ENCODE data around the gene NF2. TPM values are rescaled to one million over a fixed set of nuclear protein-coding genes. Genes with fewer than 3 reads are reported as not detected.

NF2 gene
- total RNA-seq, 1 donor from 2014 or later, result 140 TPM

DNA sequence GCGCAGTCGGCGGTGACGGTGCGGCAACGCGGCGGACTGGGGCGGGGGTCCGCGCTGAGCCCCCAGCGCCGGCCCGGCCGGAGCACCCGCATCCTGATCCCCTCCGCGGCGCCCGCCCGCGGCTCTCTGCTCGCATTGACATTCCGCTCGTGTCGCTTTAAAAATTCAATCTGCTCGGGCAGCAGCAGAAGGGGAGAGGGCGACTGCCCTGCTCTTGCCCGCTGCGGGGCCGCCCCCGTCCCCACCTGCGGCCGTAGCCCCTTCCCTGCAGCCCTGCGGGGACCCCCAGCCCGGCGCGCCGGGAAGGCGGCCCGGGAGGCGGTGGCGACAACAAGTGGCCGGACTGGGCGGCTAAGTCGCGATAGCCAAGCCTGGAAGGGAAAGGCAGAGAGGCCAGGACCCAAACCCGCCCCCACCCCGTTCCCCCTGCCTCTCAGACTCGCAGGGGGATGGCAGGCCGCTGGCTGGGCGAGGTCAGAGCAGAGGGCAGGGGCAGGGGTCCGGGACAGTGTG is 117.4 kb downstream of the NF2 start:
- TF ChIP-seq, protein P1, sequence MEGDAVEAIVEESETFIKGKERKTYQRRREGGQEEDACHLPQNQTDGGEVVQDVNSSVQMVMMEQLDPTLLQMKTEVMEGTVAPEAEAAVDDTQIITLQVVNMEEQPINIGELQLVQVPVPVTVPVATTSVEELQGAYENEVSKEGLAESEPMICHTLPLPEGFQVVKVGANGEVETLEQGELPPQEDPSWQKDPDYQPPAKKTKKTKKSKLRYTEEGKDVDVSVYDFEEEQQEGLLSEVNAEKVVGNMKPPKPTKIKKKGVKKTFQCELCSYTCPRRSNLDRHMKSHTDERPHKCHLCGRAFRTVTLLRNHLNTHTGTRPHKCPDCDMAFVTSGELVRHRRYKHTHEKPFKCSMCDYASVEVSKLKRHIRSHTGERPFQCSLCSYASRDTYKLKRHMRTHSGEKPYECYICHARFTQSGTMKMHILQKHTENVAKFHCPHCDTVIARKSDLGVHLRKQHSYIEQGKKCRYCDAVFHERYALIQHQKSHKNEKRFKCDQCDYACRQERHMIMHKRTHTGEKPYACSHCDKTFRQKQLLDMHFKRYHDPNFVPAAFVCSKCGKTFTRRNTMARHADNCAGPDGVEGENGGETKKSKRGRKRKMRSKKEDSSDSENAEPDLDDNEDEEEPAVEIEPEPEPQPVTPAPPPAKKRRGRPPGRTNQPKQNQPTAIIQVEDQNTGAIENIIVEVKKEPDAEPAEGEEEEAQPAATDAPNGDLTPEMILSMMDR (conservative IDR thresholded peaks at IDR 0.05; ENCODE audit: low read depth, low read length), result no peak
- no peak overlapping the region for H3K4me3 ChIP-seq (ENCODE audit: low read depth, low read length)
- no peak for DNase-seq (ENCODE audit: low read depth)

DNA sequence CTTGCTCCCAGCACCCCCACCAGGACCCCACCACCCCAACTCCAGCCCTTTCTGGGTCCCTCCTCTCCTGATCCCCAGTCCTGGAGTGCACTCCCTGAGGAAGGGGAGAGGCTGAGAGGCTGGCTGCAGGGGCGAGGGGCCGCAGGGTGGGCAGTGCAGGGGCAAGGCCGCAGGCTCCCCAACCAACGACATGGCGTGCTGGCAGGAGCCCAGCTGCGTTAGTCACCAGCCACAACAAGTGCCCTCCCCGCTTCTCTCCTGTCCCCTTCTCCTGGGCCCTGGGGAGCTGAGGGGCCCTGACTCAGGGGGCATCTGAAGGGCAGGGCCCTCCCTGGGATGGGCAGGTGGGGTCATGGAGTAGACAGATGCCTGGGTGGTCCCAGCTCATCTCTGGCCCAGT is 118.7 kb downstream of the NF2 start:
- no peak overlapping the region for H3K4me3 ChIP-seq (ENCODE audit: low read depth, low read length)
- TF ChIP-seq, protein P1 (conservative IDR thresholded peaks at IDR 0.05; ENCODE audit: low read depth, low read length), result no peak
- no peak for DNase-seq (ENCODE audit: low read depth)

DNA sequence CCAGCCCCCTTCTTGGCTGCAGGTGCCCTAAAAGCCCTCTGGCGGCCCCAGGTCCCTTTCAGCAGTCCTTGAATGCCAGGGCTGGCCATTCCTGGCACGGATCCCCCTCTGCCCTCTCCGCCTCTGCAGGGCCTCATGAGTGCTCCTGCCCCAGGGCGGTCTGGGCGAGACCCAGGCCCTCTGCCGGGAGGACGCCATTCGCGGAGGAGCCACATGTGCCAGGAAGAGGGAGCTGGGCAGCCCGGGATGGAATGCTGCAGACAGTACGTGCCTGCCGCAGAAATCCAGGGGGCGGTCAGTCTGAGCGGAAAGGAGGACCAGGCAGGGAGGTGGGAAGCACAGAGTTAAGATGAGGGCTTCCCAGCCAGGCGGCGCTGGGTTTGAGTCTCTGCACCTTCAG is 119.2 kb downstream of the NF2 start:
- no peak for DNase-seq (ENCODE audit: low read depth)
- no peak overlapping the region for H3K4me3 ChIP-seq (ENCODE audit: low read depth, low read length)
- TF ChIP-seq, protein P1 (conservative IDR thresholded peaks at IDR 0.05; ENCODE audit: low read depth, low read length), result no peak

DNA sequence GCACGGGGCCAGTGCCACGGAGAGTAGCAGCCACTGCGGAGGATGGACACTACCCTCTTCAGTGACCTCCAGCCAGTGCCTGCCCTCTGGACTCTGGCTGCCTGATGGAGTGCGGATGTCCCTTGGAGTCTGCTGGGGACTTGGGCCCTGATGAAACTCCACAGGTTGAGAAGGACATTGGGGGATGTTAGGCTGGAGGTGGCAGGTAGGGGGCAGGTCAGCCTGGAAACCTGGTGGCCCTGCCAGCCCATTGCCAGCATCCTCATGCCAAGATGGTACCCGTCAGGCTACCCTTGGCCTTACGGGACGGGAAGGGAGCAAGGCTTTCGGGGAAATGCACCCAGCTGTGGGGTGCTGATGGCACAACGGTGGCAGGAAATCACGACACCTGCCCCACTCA is 120.3 kb downstream of the NF2 start:
- no peak overlapping the region for H3K4me3 ChIP-seq (ENCODE audit: low read depth, low read length)
- TF ChIP-seq, protein P1 (conservative IDR thresholded peaks at IDR 0.05; ENCODE audit: low read depth, low read length), result no peak
- DNase-seq (ENCODE audit: low read depth), result no peak

DNA sequence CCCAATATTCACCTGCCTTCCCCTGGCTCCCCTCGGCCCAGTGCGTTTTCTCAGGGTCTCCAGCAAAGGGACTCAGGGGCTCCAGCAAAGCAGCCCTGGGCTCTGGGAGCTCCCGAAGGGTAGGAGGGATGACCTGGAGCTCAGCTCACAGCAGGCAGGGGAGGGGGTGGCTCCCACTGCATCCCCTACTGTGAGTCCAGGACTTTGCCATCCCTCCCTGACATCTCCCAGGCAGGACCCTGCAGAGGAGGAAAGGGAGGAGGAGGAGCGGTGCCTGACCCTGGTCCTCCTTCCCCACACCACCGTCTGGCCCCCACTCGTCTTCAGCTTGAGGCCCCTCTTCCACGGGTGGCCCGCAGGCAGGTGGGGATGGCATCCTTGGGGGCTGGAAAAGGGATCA is 121.4 kb downstream of the NF2 start:
- TF ChIP-seq, protein P1 (conservative IDR thresholded peaks at IDR 0.05; ENCODE audit: low read depth, low read length), result no peak
- H3K4me3 ChIP-seq (ENCODE audit: low read depth, low read length), result no peak overlapping the region
- no peak for DNase-seq (ENCODE audit: low read depth)

DNA sequence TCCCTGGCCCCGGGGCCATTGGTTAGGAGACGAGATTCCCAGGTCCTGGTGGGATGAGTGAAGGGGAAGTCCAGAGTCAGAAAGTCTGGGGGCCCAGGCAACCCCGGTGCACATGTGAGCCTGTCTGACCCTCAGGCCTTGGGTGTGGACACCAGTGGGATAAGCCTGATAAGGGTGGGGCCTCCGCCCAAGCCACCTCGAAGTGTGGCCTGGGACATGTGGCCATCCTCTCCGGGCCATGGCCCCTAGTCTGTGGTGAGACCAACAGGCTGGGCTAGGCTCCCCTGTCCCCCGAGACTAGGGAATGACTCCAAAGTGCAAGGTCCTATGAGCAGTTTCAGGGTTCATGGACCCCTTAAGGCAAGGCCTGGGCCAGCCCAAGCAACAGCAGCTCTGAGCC is 122.7 kb downstream of the NF2 start:
- H3K4me3 ChIP-seq (ENCODE audit: low read depth, low read length), result no peak overlapping the region
- DNase-seq (ENCODE audit: low read depth), result no peak
- TF ChIP-seq, protein P1 (conservative IDR thresholded peaks at IDR 0.05; ENCODE audit: low read depth, low read length), result no peak

DNA sequence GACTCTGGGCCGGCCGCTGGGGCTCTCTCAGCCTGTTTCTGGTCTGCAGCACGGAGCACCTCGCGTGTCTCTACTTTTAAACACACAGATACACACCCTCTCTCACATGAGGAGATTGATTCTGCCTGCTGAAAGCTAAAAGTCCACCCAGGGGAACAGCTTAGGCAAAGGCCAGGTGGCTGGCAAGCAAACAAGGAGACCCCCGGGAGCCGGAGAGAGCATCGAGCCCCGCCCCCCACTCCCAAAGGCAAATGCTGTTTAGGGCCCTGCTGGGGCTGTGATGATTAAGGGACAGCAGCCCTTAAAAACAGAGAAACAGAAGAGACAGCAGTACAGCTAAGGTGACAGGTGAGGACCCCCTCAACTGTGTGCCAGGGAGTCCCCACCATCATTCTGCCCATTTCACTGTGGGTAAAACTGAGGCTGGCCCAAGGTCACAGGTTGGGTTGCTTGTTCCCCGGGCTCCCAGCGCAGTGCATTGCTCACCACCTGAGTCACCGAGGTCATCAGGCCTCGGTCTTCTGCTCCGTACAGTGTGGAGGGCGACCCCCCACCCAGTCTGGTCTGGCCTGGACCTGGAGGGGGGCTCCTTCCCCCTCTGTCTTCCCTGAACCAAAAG is 123.2 kb downstream of the NF2 start:
- DNase-seq (ENCODE audit: low read depth), result no peak
- TF ChIP-seq, protein P1 (conservative IDR thresholded peaks at IDR 0.05; ENCODE audit: low read depth, low read length), result no peak
- H3K4me3 ChIP-seq (ENCODE audit: low read depth, low read length), result no peak overlapping the region
